Measurements from ENCODE around the gene ZNF784. TPM values are rescaled to one million over a fixed set of nuclear protein-coding genes. Genes with fewer than 3 reads are reported as not detected.

ZNF784 gene
- total RNA-seq, 1 donor from 2014 or later: 3.0 TPM

DNA sequence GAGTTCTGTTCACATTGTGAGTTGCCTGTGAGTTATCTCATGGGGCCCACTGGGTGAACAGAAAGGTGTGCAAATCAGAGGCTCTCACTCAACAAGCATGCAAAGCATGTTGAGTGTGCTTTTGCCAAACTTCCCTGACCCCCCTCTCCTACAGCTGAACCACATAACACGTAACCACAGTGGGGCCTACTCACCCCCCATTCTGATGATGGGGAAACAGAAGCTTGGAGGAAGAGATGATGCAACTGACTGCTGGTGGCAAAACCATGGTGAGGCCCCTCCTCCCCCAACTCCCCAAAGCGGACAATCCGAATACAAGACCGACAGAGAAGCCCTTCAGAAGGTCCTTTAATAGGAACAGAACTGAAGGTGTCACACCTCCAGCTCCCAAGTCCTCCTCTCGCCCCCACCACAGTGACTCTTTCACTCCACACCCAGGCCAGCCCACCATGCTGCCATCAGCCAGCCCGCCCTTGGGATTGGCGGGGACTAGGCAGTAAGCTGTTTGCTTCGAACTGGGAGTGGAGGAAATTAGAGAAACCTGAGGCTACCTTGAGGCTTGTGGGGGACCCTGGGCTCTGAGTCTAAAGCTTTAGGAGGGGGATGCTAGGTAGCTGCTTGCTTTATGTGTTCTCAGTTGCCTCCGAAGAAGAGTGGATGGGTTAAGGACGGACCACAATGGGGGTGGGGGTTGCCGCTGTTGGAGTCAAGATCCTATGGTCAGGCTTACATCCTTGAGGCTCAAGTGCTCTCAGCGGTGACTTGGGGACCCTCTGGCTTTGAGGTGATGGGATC, 3.8 kb downstream of the ZNF784 start:
- Mint-ChIP-seq H3K4me3 (no peak overlapping the region), H3K9me3 (no peaks in the 10 kb centered on the region), H3K27me3 (ENCODE audit: insufficient read depth) (no peaks in the 10 kb centered on the region), H3K4me1 (ENCODE audit: low read depth) (peaks cover 30% of the 10 kb centered on the region), H3K27ac (no peak overlapping the region), H3K36me3 (ENCODE audit: low read depth) (peaks cover 10% of the 10 kb centered on the region)
- intact Hi-C loops (cut with micrococcal nuclease): loop anchor here (10.0 kb wide), 1 partner anchor 536 kb away; no protein-coding TSS in a partner anchor
- DNase-seq (ENCODE audit: low spot score): no peak

DNA sequence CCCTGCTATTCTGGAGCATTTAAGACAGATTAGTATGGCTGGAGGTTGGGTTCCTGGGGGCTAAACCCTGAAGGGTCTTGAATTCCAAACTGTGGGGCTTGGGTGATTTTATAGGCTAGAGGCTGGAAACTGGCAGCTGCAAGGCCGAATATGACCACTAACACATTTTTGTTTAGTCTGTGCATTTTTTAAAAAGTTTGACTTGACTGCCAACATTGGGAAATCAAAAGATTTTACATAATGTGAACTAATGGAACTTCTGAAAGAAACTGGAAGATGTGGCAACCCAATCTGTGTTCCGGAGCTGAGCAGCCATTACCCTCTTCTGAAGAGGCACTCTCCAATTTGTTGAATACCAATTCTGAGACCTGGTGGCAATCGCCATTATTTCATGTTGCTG, 5.1 kb downstream of the ZNF784 start:
- H3K36me3 Mint-ChIP-seq (ENCODE audit: low read depth): peaks cover 10% of the 10 kb centered on the region
- H3K4me3 Mint-ChIP-seq: no peak overlapping the region
- H3K27me3 Mint-ChIP-seq (ENCODE audit: insufficient read depth): no peaks in the 10 kb centered on the region
- DNase-seq (ENCODE audit: low spot score): no peak
- no peaks in the 10 kb centered on the region for H3K9me3 Mint-ChIP-seq
- intact Hi-C loops (cut with micrococcal nuclease): no loop called here
- H3K4me1 Mint-ChIP-seq (ENCODE audit: low read depth): peaks cover 21% of the 10 kb centered on the region
- no peak overlapping the region for H3K27ac Mint-ChIP-seq

DNA sequence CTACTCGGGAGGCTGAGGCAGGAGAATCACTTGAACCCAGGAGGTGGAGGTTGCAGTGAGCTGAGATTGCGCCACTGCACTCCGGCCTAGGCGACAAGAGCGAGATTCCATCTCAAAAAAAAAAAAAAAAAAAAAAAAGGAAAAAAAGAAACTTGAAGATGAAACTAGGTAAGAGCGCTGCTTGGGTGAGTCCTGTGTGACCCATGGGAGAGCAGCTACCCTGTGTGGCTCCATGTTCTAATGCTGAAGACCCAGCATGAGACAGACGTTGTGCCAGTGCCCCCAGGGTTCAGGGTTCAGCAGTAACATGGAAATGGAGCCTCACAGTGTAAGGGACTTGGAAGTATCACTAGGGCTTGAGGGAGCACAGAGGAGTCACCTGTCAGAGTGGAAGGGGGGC, 5.9 kb downstream of the ZNF784 start:
- intact Hi-C loops (cut with micrococcal nuclease): no loop called here
- H3K27ac Mint-ChIP-seq: no peak overlapping the region
- no peak overlapping the region for H3K4me3 Mint-ChIP-seq
- peaks cover 13% of the 10 kb centered on the region for H3K4me1 Mint-ChIP-seq (ENCODE audit: low read depth)
- DNase-seq (ENCODE audit: low spot score): no peak
- no peaks in the 10 kb centered on the region for H3K9me3 Mint-ChIP-seq
- H3K36me3 Mint-ChIP-seq (ENCODE audit: low read depth): peaks cover 10% of the 10 kb centered on the region
- H3K27me3 Mint-ChIP-seq (ENCODE audit: insufficient read depth): no peaks in the 10 kb centered on the region

GRCh38 chr19:55617426-55617825, 6.9 kb downstream of the ZNF784 start:
- H3K4me1 Mint-ChIP-seq (ENCODE audit: low read depth): peaks cover 11% of the 10 kb centered on the region
- H3K4me3 Mint-ChIP-seq: no peak overlapping the region
- H3K36me3 Mint-ChIP-seq (ENCODE audit: low read depth): peaks cover 12% of the 10 kb centered on the region
- no peak overlapping the region for H3K27ac Mint-ChIP-seq
- H3K27me3 Mint-ChIP-seq (ENCODE audit: insufficient read depth): no peaks in the 10 kb centered on the region
- intact Hi-C loops (cut with micrococcal nuclease): no loop called here
- no peaks in the 10 kb centered on the region for H3K9me3 Mint-ChIP-seq
- no peak for DNase-seq (ENCODE audit: low spot score)

DNA sequence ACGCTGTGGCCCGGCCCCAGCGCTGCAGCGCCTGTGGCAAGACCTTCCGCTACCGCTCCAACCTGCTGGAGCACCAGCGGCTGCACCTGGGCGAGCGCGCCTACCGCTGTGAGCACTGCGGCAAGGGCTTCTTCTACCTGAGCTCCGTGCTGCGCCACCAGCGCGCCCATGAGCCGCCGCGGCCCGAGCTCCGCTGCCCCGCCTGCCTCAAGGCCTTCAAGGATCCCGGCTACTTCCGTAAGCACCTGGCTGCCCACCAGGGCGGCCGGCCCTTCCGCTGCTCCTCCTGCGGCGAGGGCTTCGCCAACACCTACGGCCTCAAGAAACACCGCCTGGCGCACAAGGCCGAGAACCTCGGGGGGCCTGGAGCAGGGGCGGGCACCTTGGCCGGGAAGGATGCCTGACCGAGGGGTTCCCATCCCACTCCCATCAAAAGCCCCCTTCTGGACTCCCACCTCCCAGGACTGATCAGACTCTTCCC, 7.9 kb downstream of the ZNF784 start:
- no peak overlapping the region for H3K4me3 Mint-ChIP-seq
- H3K27ac Mint-ChIP-seq: no peak overlapping the region

DNA sequence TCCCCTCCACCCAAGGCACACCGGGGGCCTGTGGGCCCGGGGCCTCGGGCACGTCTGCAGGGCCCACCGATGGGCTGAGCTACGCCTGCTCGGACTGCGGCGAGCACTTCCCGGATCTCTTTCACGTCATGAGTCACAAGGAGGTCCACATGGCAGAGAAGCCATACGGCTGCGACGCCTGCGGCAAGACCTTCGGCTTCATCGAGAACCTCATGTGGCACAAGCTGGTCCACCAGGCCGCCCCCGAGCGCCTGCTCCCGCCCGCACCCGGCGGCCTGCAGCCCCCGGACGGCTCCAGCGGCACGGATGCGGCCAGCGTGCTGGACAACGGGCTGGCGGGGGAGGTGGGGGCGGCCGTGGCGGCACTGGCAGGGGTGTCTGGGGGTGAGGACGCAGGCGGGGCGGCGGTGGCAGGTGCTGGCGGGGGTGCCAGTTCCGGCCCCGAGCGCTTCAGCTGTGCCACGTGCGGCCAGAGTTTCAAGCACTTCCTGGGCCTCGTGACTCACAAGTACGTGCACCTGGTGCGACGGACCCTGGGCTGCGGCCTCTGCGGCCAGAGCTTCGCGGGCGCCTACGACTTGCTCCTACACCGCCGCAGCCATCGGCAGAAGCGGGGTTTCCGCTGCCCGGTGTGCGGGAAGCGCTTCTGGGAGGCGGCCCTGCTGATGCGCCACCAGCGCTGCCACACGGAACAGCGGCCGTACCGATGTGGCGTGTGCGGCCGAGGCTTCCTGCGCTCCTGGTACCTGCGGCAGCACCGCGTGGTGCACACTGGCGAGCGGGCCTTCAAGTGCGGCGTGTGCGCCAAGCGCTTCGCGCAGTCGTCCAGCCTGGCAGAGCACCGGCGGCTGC, 8.6 kb downstream of the ZNF784 start:
- no peaks in the 10 kb centered on the region for H3K27me3 Mint-ChIP-seq (ENCODE audit: insufficient read depth)
- no peak for DNase-seq (ENCODE audit: low spot score)
- H3K4me1 Mint-ChIP-seq (ENCODE audit: low read depth): peaks cover 7% of the 10 kb centered on the region
- no peak overlapping the region for H3K4me3 Mint-ChIP-seq
- H3K27ac Mint-ChIP-seq: no peak overlapping the region
- no peaks in the 10 kb centered on the region for H3K9me3 Mint-ChIP-seq
- peaks cover 12% of the 10 kb centered on the region for H3K36me3 Mint-ChIP-seq (ENCODE audit: low read depth)
- intact Hi-C loops (cut with micrococcal nuclease): no loop called here

More for the DNA sequence above, 7.9 kb downstream of the ZNF784 start:
- Mint-ChIP-seq H3K36me3 (ENCODE audit: low read depth) (peaks cover 12% of the 10 kb centered on the region), H3K4me1 (ENCODE audit: low read depth) (peaks cover 11% of the 10 kb centered on the region), H3K27me3 (ENCODE audit: insufficient read depth) (no peaks in the 10 kb centered on the region), H3K9me3 (no peaks in the 10 kb centered on the region)
- intact Hi-C loops (cut with micrococcal nuclease): no loop called here
- no peak for DNase-seq (ENCODE audit: low spot score)

DNA sequence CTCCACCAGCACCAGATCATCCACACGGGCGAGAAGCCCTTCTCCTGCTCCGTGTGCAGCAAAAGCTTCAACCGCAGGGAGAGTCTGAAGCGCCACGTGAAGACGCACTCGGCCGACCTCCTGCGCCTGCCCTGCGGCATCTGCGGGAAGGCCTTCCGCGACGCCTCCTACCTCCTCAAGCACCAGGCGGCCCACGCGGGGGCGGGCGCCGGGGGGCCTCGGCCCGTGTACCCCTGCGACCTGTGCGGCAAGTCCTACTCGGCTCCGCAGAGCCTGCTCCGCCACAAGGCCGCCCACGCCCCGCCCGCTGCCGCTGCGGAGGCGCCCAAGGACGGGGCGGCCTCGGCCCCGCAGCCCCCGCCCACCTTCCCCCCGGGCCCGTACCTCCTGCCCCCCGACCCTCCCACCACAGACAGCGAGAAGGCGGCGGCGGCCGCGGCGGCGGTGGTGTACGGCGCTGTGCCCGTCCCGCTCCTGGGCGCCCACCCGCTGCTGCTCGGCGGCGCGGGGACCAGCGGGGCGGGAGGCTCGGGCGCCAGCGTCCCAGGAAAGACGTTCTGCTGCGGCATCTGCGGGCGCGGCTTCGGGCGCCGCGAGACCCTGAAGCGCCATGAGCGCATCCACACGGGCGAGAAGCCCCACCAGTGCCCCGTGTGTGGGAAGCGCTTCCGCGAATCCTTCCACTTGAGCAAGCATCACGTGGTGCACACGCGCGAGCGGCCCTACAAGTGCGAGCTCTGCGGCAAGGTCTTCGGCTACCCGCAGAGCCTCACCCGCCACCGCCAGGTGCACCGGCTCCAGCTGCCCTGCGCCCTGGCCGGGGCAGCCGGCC, 9.4 kb downstream of the ZNF784 start:
- intact Hi-C loops (cut with micrococcal nuclease): no loop called here
- H3K27ac Mint-ChIP-seq: no peak overlapping the region
- H3K4me3 Mint-ChIP-seq: no peak overlapping the region
- H3K4me1 Mint-ChIP-seq (ENCODE audit: low read depth): no peaks in the 10 kb centered on the region
- no peaks in the 10 kb centered on the region for H3K9me3 Mint-ChIP-seq
- DNase-seq (ENCODE audit: low spot score): no peak
- H3K27me3 Mint-ChIP-seq (ENCODE audit: insufficient read depth): no peaks in the 10 kb centered on the region
- peaks cover 14% of the 10 kb centered on the region for H3K36me3 Mint-ChIP-seq (ENCODE audit: low read depth)

GRCh38 chr19:55613930-55614710, 10.2 kb downstream of the ZNF784 start:
- Mint-ChIP-seq H3K4me3 (no peak overlapping the region), H3K9me3 (no peaks in the 10 kb centered on the region), H3K4me1 (ENCODE audit: low read depth) (no peaks in the 10 kb centered on the region), H3K27me3 (ENCODE audit: insufficient read depth) (no peaks in the 10 kb centered on the region), H3K27ac (no peak overlapping the region), H3K36me3 (ENCODE audit: low read depth) (peaks cover 15% of the 10 kb centered on the region)
- DNase-seq (ENCODE audit: low spot score): no peak
- intact Hi-C loops (cut with micrococcal nuclease): no loop called here

DNA sequence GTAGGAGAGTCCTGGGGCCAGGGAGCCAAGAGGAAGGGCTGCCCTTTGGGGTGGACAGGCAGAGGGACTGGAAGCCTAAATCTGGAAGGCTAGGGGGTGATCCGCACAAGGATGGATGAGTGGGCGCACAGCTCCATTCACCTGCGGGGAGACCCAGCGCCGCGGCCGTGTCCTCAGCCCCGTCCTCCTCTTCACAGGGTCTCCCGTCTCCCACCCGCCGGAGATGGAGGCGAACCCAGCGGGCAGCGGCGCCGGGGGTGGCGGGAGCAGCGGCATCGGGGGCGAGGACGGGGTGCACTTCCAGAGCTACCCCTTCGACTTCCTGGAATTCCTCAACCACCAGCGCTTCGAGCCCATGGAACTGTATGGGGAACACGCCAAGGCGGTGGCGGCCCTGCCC, 11.0 kb downstream of the ZNF784 start:
- no peak for DNase-seq (ENCODE audit: low spot score)
- no peaks in the 10 kb centered on the region for H3K9me3 Mint-ChIP-seq
- no peak overlapping the region for H3K4me3 Mint-ChIP-seq
- no peak overlapping the region for H3K27ac Mint-ChIP-seq
- intact Hi-C loops (cut with micrococcal nuclease): no loop called here
- H3K4me1 Mint-ChIP-seq (ENCODE audit: low read depth): no peaks in the 10 kb centered on the region
- H3K36me3 Mint-ChIP-seq (ENCODE audit: low read depth): peaks cover 15% of the 10 kb centered on the region
- no peaks in the 10 kb centered on the region for H3K27me3 Mint-ChIP-seq (ENCODE audit: insufficient read depth)

- H3K27me3 Mint-ChIP-seq (ENCODE audit: insufficient read depth): no peaks in the 10 kb centered on the region
- H3K9me3 Mint-ChIP-seq: no peaks in the 10 kb centered on the region
- no peak overlapping the region for H3K4me3 Mint-ChIP-seq
- peaks cover 13% of the 10 kb centered on the region for H3K36me3 Mint-ChIP-seq (ENCODE audit: low read depth)
- H3K4me1 Mint-ChIP-seq (ENCODE audit: low read depth): peaks cover 7% of the 10 kb centered on the region
- intact Hi-C loops (cut with micrococcal nuclease): no loop called here
- no peak overlapping the region for H3K27ac Mint-ChIP-seq
- DNase-seq (ENCODE audit: low spot score): no peak
Measured at GRCh38 chr19:55611983-55612645, 12.3 kb downstream of the ZNF784 start.

- Mint-ChIP-seq H3K27me3 (ENCODE audit: insufficient read depth) (no peaks in the 10 kb centered on the region), H3K9me3 (no peaks in the 10 kb centered on the region), H3K27ac (no peak overlapping the region), H3K4me3 (no peak overlapping the region), H3K36me3 (ENCODE audit: low read depth) (peaks cover 13% of the 10 kb centered on the region), H3K4me1 (ENCODE audit: low read depth) (peaks cover 14% of the 10 kb centered on the region)
- intact Hi-C loops (cut with micrococcal nuclease): no loop called here
- no peak for DNase-seq (ENCODE audit: low spot score)
Measured at GRCh38 chr19:55611300-55611982, 12.9 kb downstream of the ZNF784 start.

All from activated T-helper 1 cell treated with anti-CD3 and anti-CD28 coated beads, Interleukin-12 subunit alpha, Interleukin-12 subunit beta, Interleukin-2, Interleukin-4 antibody, amounts not matched to agents 30 ng/mL and 10 ng/mL and 1 ng/mL, durations not matched to agents 14 hours and 24 hours and 36 hours (primary cell).